Measurements from ENCODE around the gene IL13. TPM values are rescaled to one million over a fixed set of nuclear protein-coding genes. Genes with fewer than 3 reads are reported as not detected.
"Not testable (repeated sequence)": the region's sequence is repeated elsewhere in the genome, so short reads cannot be mapped to it uniquely, and the experiment has no call there.

Gene IL13
- total and polyA plus RNA-seq, 12 donors, result 0.01 to 0.51 TPM; not detected in 10

GRCh38 chr5:132622608-132623007 is 35.4 kb upstream of the IL13 start:
- H3K36me3 ChIP-seq, result peaks cover 0 to 78% (median 15%) of the 10 kb centered on the region in 9 donors
- no peak overlapping the region for H3K27ac ChIP-seq
- no peak for DNase-seq

DNA sequence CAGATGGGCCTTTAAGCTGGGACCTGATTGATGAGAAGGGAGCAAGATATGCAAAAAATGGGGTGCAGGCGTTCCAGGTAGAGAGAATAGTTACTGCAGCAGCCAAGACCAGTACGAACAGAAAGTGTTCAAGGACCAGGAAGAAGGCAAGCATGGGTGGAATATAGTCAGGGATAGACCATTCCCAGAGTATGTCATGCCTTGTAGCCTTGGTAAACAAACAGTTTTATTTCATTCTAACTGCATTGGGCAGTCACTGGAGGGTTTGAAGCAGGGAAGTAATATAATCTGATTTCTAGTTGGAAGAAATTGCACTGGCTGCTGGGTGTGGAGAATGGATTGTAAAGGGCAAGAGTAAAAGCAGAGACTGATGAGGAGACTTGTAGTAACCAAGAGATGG is 30.5 kb upstream of the IL13 start:
- H3K36me3 ChIP-seq, result peaks cover 0 to 59% (median 6%) of the 10 kb centered on the region in 9 donors
- H3K4me3 ChIP-seq, result no peak overlapping the region
- no peak overlapping the region for H3K27ac ChIP-seq
- intact Hi-C loops (cut with DNase I), result no loop called here
- 97 to 98% methylated on average over 2 of the region's 2 CpGs for WGBS, 2 donors
- H3K9me3 ChIP-seq, result no peaks in the 10 kb centered on the region
- no peak for ATAC-seq
- H3K27me3 ChIP-seq, result no peaks in the 10 kb centered on the region
- no peak for DNase-seq
- TF ChIP-seq CTCF (IDR thresholded peaks at IDR 0.05), result no peak
- peaks cover 0 to 7% (median 0%) of the 10 kb centered on the region in 9 donors for H3K4me1 ChIP-seq

More at GRCh38 chr5:132622608-132623007, 35.4 kb upstream of the IL13 start:
- no peak for TF ChIP-seq CTCF (IDR thresholded peaks at IDR 0.05)
- no peak overlapping the region for H3K4me3 ChIP-seq
- no peaks in the 10 kb centered on the region for H3K4me1 ChIP-seq
- intact Hi-C loops (cut with DNase I), result no loop called here
- ATAC-seq, result no peak
- no peaks in the 10 kb centered on the region for H3K9me3 ChIP-seq
- H3K27me3 ChIP-seq, result no peaks in the 10 kb centered on the region

DNA sequence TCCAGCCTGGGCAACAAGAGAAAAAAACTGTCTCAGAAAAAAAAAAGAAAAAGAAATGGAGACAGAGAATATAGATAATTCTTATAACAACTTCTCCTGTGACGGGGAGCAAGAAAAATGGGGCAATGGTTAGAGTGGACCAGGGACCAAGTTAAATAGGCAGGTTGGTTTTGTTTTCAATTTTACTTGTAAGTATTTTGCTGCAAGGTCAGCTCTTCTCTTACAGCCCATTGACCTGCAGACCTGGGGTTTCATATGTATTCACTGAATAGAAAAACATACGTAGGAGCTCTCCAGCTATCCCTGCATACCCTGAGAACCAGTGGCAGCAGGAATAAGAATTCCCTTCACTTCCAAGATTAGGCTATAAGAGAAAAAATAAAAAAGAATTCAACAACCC is 29.2 kb upstream of the IL13 start:
- TF ChIP-seq CTCF (IDR thresholded peaks at IDR 0.05), result no peak

GRCh38 chr5:132629230-132629944 is 28.6 kb upstream of the IL13 start:
- peaks cover 0 to 7% (median 0%) of the 10 kb centered on the region in 9 donors for H3K4me1 ChIP-seq
- H3K27ac ChIP-seq, result peak overlapping the region in 1 of 10 donors; percentile 50
- no peaks in the 10 kb centered on the region for H3K27me3 ChIP-seq
- no peak for TF ChIP-seq CTCF (IDR thresholded peaks at IDR 0.05)
- H3K9me3 ChIP-seq, result no peaks in the 10 kb centered on the region
- DNase-seq (no peak), ATAC-seq (no peak)
- intact Hi-C loops (cut with DNase I), result no loop called here
- 72 to 76% methylated on average over 5 of the region's 5 CpGs for WGBS, 2 donors
- H3K36me3 ChIP-seq, result peaks cover 0 to 58% (median 6%) of the 10 kb centered on the region in 9 donors
- H3K4me3 ChIP-seq, result no peak overlapping the region

More for the DNA sequence above, 29.2 kb upstream of the IL13 start:
- no peak overlapping the region for H3K27ac ChIP-seq
- ATAC-seq, result no peak
- H3K4me1 ChIP-seq, result peaks cover 0 to 7% (median 0%) of the 10 kb centered on the region in 9 donors
- DNase-seq, result no peak
- no peaks in the 10 kb centered on the region for H3K9me3 ChIP-seq
- intact Hi-C loops (cut with DNase I), result no loop called here
- H3K27me3 ChIP-seq, result no peaks in the 10 kb centered on the region
- peaks cover 0 to 56% (median 6%) of the 10 kb centered on the region in 9 donors for H3K36me3 ChIP-seq
- H3K4me3 ChIP-seq, result no peak overlapping the region
- WGBS, 2 donors, result 87 to 96% methylated on average over 2 of the region's 2 CpGs

- 98 to 99% methylated on average over 4 of the region's 4 CpGs for WGBS, 2 donors
- H3K9me3 ChIP-seq; H3K4me1 ChIP-seq; DNase-seq; H3K4me3 ChIP-seq; ATAC-seq; H3K27me3 ChIP-seq; intact Hi-C loops (cut with DNase I); H3K27ac ChIP-seq: not testable (repeated sequence)
- peaks cover 0 to 67% (median 16%) of the 10 kb centered on the region in 9 donors for H3K36me3 ChIP-seq
These were observed 24.4 kb upstream of the IL13 start for GRCh38 chr5:132633587-132633986.

Measured in heart right ventricle (tissue), 16 donors.